HepG2 (cell line): ENCODE results near the gene TTC38. TPM values are rescaled to one million over a fixed set of nuclear protein-coding genes. Genes with fewer than 3 reads are reported as not detected.
A peak's percentile ranks its signal among the peaks of the same experiment; 100 is the strongest.

Source experiments
- ATF2 ChIP-seq: sonication (generic); formaldehyde crosslinking; IDR thresholded peaks from 2 replicates; pipeline ENCODE4 v1.4.0; 2020; ENCODE audit warnings: missing genetic modification reagents
- CENPBD1 ChIP-seq: sonication (generic); formaldehyde crosslinking; IDR thresholded peaks from 2 replicates; pipeline ENCODE4 v1.8.0; 2022; ENCODE audit warnings: missing genetic modification reagents, low read depth, mild to moderate bottlenecking, borderline replicate concordance
- CREB1 ChIP-seq, 2 experiments: fragments of 450-650 bp in 1 of 2; IDR thresholded peaks; 2 replicates each; pipeline ENCODE4 v1.6.1; 2016 to 2017; ENCODE audit warnings: control low read depth in 1 of 2, mild to moderate bottlenecking in 1 of 2, missing compliant biosample characterization in 1 of 2, missing genetic modification characterization in 1 of 2
- GABPA ChIP-seq, 2 experiments: IDR thresholded peaks; 2 replicates each; pipeline ENCODE4 v1.6.1; 2011 to 2016; ENCODE audit warnings: low read depth in 2 of 2, low read length in 1 of 2, missing biosample characterization in 1 of 2, missing genetic modification characterization in 1 of 2
- HNRNPUL1 ChIP-seq: fragments of 200-400 bp; formaldehyde crosslinking; IDR thresholded peaks from 2 replicates; pipeline ENCODE4 v1.6.1; 2017; ENCODE audit warnings: low read depth, mild to moderate bottlenecking, low read length, moderate library complexity
- SATB2 ChIP-seq: sonication (generic); formaldehyde crosslinking; IDR thresholded peaks from 2 replicates; pipeline ENCODE4 v1.5.0; 2020; ENCODE audit warnings: missing genetic modification reagents
- SKIL ChIP-seq: sonication (generic); formaldehyde crosslinking; IDR thresholded peaks from 2 replicates; pipeline ENCODE4 v1.8.0; 2022; ENCODE audit warnings: missing genetic modification reagents, mild to moderate bottlenecking, moderate library complexity, borderline replicate concordance
- ZFY ChIP-seq: sonication (generic); formaldehyde crosslinking; IDR thresholded peaks from 2 replicates; pipeline ENCODE4 v1.4.0; 2020; ENCODE audit warnings: missing genetic modification reagents
- ZNF12 ChIP-seq: sonication (generic); formaldehyde crosslinking; IDR thresholded peaks from 2 replicates; pipeline ENCODE4 v1.5.0; 2020; ENCODE audit warnings: missing genetic modification reagents
- ZNF260 ChIP-seq: sonication (generic); formaldehyde crosslinking; IDR thresholded peaks from 2 replicates; pipeline ENCODE4 v1.4.0; 2020; ENCODE audit warnings: missing genetic modification reagents, low read depth, mild to moderate bottlenecking, borderline replicate concordance
- ZNF3 ChIP-seq: IDR thresholded peaks from 2 replicates; pipeline ENCODE4 v1.7.0; 2017; ENCODE audit warnings: inconsistent platforms
- ZNF407 ChIP-seq: sonication (generic); formaldehyde crosslinking; IDR thresholded peaks from one replicate; pipeline ENCODE4 v1.5.1; 2020; ENCODE audit warnings: mild to moderate bottlenecking, missing genetic modification reagents; ENCODE audit errors: not compliant biosample characterization
- ZNF512 ChIP-seq: sonication (generic); formaldehyde crosslinking; IDR thresholded peaks from 2 replicates; pipeline ENCODE4 v1.4.0; 2020; ENCODE audit warnings: mild to moderate bottlenecking, missing genetic modification reagents
- polyA plus RNA-seq, 8 experiments: library from polyadenylated mRNA; depleted of rRNA in 3 of 8; stranded (reverse) in 7 of 8; unstranded in 1 of 8; fragments of >200 nt; fragmentation: Illumina TruSeq in 4 of 8; extraction: Trizol in 4 of 8; gene quantifications; 2 replicates each; pipeline versions ENCODE4 v1.2.1 to v1.2.3, GENCODE V29; 2011 to 2016; ENCODE audit warnings: low read depth in 4 of 8, missing spikeins in 1 of 8, mixed read lengths in 1 of 8; ENCODE audit not compliant: insufficient read depth in 1 of 8
- total RNA-seq, 5 experiments: library from RNA; depleted of rRNA; stranded (reverse); fragments of >200 nt; fragmentation: Illumina TruSeq; extraction: Trizol; gene quantifications; 2 replicates each; pipeline ENCODE4 v1.2.3, GENCODE V29; 2016; ENCODE audit warnings: low read depth in 1 of 5

TTC38 gene
- total and polyA plus RNA-seq, 2 of the 13 experiments (the other 11 are each of a cell fraction or from before 2014, with no cell fraction given): 101 to 105 TPM

- TF ChIP-seq ZNF407 (CRISPR knock-in tag) (peak; percentile 53), HNRNPUL1 (no peak), ZFY (CRISPR knock-in tag) (peak; percentile 90; the same call in 1 of the 2 replicates), ZNF12 (CRISPR knock-in tag) (0 out of 2 replicates have a peak, but pooled peaks have one; percentile 61), ATF2 (CRISPR knock-in tag) (no peak), CENPBD1 (CRISPR knock-in tag) (no peak), ZNF512 (CRISPR knock-in tag) (no peak), SKIL (CRISPR knock-in tag) (peak; percentile 92), ZNF260 (CRISPR knock-in tag) (no peak), ZNF3 (CRISPR knock-in tag) (no peak), GABPA (IDR thresholded peaks at IDR 0.05; ENCODE audit: low read depth, low read length) (no peak), GABPA (CRISPR knock-in tag; IDR thresholded peaks at IDR 0.05; ENCODE audit: low read depth) (no peak), CREB1 (IDR thresholded peaks at IDR 0.05) (no peak), CREB1 (CRISPR knock-in tag; IDR thresholded peaks at IDR 0.05) (no peak), SATB2 (CRISPR knock-in tag) (no peak)
Measured at GRCh38 chr22:46267431-46268279, at the start of gene TTC38 (continued).
